ENCODE measurements around the gene LRRC8B. TPM values are rescaled to one million over a fixed set of nuclear protein-coding genes. Genes with fewer than 3 reads are reported as not detected.
"Not testable (repeated sequence)": the region's sequence is repeated elsewhere in the genome, so short reads cannot be mapped to it uniquely, and the experiment has no call there.

The LRRC8B gene
- polyA plus RNA-seq, 1 donor (not counting 4 experiments of a cell fraction or from before 2014, with no cell fraction given), result 1.5 TPM

GRCh38 chr1:89540406-89540970 is 15.9 kb downstream of the LRRC8B start:
- no peaks in the 10 kb centered on the region for H3K36me3 ChIP-seq (ENCODE audit: control insufficient read depth in 2 of 2, extremely low read depth in 1 of 2, insufficient read depth in 2 of 2, low read length in 2 of 2)
- no peaks in the 10 kb centered on the region for H3K27me3 ChIP-seq (ENCODE audit: control insufficient read depth, extremely low read depth, insufficient read depth, low read length)
- dilution Hi-C loops (cut with MboI; ENCODE audit: extremely low pct_ligation_motif_present, low sequenced_read_pairs), result no loop called here
- H3K4me1 ChIP-seq (ENCODE audit: control insufficient read depth, extremely low read depth, insufficient read depth, low read length), result peaks cover 3% of the 10 kb centered on the region
- TF ChIP-seq EZH2 (IDR thresholded peaks at IDR 0.05; ENCODE audit: low read length) (no peak), CTCF (optimal IDR thresholded peaks at IDR 0.05 in 1 of 3, IDR thresholded peaks at IDR 0.05 in 1 of 3, conservative IDR thresholded peaks at IDR 0.05 in 1 of 3; ENCODE audit: extremely low read depth in 1 of 3, insufficient read depth in 2 of 3, low read length in 3 of 3) (no peak)
- H4K20me1 ChIP-seq (ENCODE audit: control insufficient read depth, extremely low read depth, insufficient read depth, low read length), result no peaks in the 10 kb centered on the region
- no peak for FAIRE-seq
- H2AFZ ChIP-seq (ENCODE audit: control insufficient read depth, low read length), result no peak overlapping the region
- no peak overlapping the region for H3K27ac ChIP-seq (ENCODE audit: control insufficient read depth, insufficient read depth, low read length)
- H3K9me1 ChIP-seq (ENCODE audit: control insufficient read depth, extremely low read depth, insufficient read depth, low read length), result no peaks in the 10 kb centered on the region
- H3K9me3 ChIP-seq (ENCODE audit: control insufficient read depth, low read depth, low read length), result no peaks in the 10 kb centered on the region
- H3K4me3 ChIP-seq (ENCODE audit: control insufficient read depth in 2 of 3, extremely low read depth in 1 of 3, insufficient read depth in 2 of 3, low read depth in 1 of 3, low read length in 3 of 3), result no peak overlapping the region
- no peak overlapping the region for H3K4me2 ChIP-seq (ENCODE audit: control insufficient read depth, extremely low read depth, insufficient read depth, low read depth, low read length)
- no peak overlapping the region for H3K9ac ChIP-seq (ENCODE audit: control insufficient read depth, extremely low read depth, insufficient read depth, low read length)
- no peak for DNase-seq (ENCODE audit: low read depth, low spot score)
- no peaks in the 10 kb centered on the region for H3K79me2 ChIP-seq (ENCODE audit: control insufficient read depth, insufficient read depth, low read length)

GRCh38 chr1:89542345-89542744 is 17.7 kb downstream of the LRRC8B start:
- Histone ChIP-seq H3K79me2 (ENCODE audit: control insufficient read depth, insufficient read depth, low read length) (no peaks in the 10 kb centered on the region), H3K27ac (ENCODE audit: control insufficient read depth, insufficient read depth, low read length) (no peak overlapping the region), H2AFZ (ENCODE audit: control insufficient read depth, low read length) (no peak overlapping the region), H3K9me3 (ENCODE audit: control insufficient read depth, low read depth, low read length) (no peaks in the 10 kb centered on the region), H3K9ac (ENCODE audit: control insufficient read depth, extremely low read depth, insufficient read depth, low read length) (no peak overlapping the region), H3K36me3 (ENCODE audit: control insufficient read depth in 2 of 2, extremely low read depth in 1 of 2, insufficient read depth in 2 of 2, low read length in 2 of 2) (no peaks in the 10 kb centered on the region), H3K4me3 (ENCODE audit: control insufficient read depth in 2 of 3, extremely low read depth in 1 of 3, insufficient read depth in 2 of 3, low read depth in 1 of 3, low read length in 3 of 3) (no peak overlapping the region), H3K27me3 (ENCODE audit: control insufficient read depth, extremely low read depth, insufficient read depth, low read length) (no peaks in the 10 kb centered on the region), H3K9me1 (ENCODE audit: control insufficient read depth, extremely low read depth, insufficient read depth, low read length) (no peaks in the 10 kb centered on the region), H4K20me1 (ENCODE audit: control insufficient read depth, extremely low read depth, insufficient read depth, low read length) (no peaks in the 10 kb centered on the region), H3K4me1 (ENCODE audit: control insufficient read depth, extremely low read depth, insufficient read depth, low read length) (peaks cover 20% of the 10 kb centered on the region), H3K4me2 (ENCODE audit: control insufficient read depth, extremely low read depth, insufficient read depth, low read depth, low read length) (no peak overlapping the region)
- dilution Hi-C loops (cut with MboI; ENCODE audit: extremely low pct_ligation_motif_present, low sequenced_read_pairs), result no loop called here
- FAIRE-seq (no peak), DNase-seq (ENCODE audit: low read depth, low spot score) (no peak)
- no peak for TF ChIP-seq CTCF (optimal IDR thresholded peaks at IDR 0.05 in 1 of 3, IDR thresholded peaks at IDR 0.05 in 1 of 3, conservative IDR thresholded peaks at IDR 0.05 in 1 of 3; ENCODE audit: extremely low read depth in 1 of 3, insufficient read depth in 2 of 3, low read length in 3 of 3)
- no peak for TF ChIP-seq EZH2 (IDR thresholded peaks at IDR 0.05; ENCODE audit: low read length)

GRCh38 chr1:89543632-89544031 is 19.0 kb downstream of the LRRC8B start:
- H3K36me3 ChIP-seq (ENCODE audit: control insufficient read depth in 2 of 2, extremely low read depth in 1 of 2, insufficient read depth in 2 of 2, low read length in 2 of 2); H2AFZ ChIP-seq (ENCODE audit: control insufficient read depth, low read length); H3K9me3 ChIP-seq (ENCODE audit: control insufficient read depth, low read depth, low read length); H3K9ac ChIP-seq (ENCODE audit: control insufficient read depth, extremely low read depth, insufficient read depth, low read length); H3K9me1 ChIP-seq (ENCODE audit: control insufficient read depth, extremely low read depth, insufficient read depth, low read length); H3K79me2 ChIP-seq (ENCODE audit: control insufficient read depth, insufficient read depth, low read length); H4K20me1 ChIP-seq (ENCODE audit: control insufficient read depth, extremely low read depth, insufficient read depth, low read length); H3K4me3 ChIP-seq (ENCODE audit: control insufficient read depth in 2 of 3, extremely low read depth in 1 of 3, insufficient read depth in 2 of 3, low read depth in 1 of 3, low read length in 3 of 3); H3K27ac ChIP-seq (ENCODE audit: control insufficient read depth, insufficient read depth, low read length); DNase-seq (ENCODE audit: low read depth, low spot score); H3K4me2 ChIP-seq (ENCODE audit: control insufficient read depth, extremely low read depth, insufficient read depth, low read depth, low read length); H3K27me3 ChIP-seq (ENCODE audit: control insufficient read depth, extremely low read depth, insufficient read depth, low read length); FAIRE-seq; dilution Hi-C loops (cut with MboI; ENCODE audit: extremely low pct_ligation_motif_present, low sequenced_read_pairs): not testable (repeated sequence)
- peaks cover 31% of the 10 kb centered on the region for H3K4me1 ChIP-seq (ENCODE audit: control insufficient read depth, extremely low read depth, insufficient read depth, low read length)
